T-helper 2 cell treated with Interferon-gamma antibody and Interleukin-4, amounts not matched to agents 5 μg/mL and 100 μg/mL, for 36 hours (primary cell): Measurements from ENCODE around the gene SRRD.
A peak's percentile ranks its signal among the peaks of the same experiment; 100 is the strongest.

Source experiments
- DNase-seq: peaks from one replicate; pipeline ENCODE4 v3.0.0; 2021; ENCODE audit warnings: low spot score
- H3K27ac Mint-ChIP-seq: one replicate; pipeline ENCODE4 v1.8.0; 2021; ENCODE audit warnings: mild to moderate bottlenecking, mixed read lengths
- H3K27me3 Mint-ChIP-seq: one replicate; pipeline ENCODE4 v1.8.0; 2021; ENCODE audit warnings: low read depth, mixed read lengths
- H3K36me3 Mint-ChIP-seq: one replicate; pipeline ENCODE4 v1.8.0; 2021; ENCODE audit warnings: low read depth, mixed read lengths
- H3K4me1 Mint-ChIP-seq: one replicate; pipeline ENCODE4 v1.8.0; 2021; ENCODE audit warnings: low read depth, mixed read lengths
- H3K4me3 Mint-ChIP-seq: one replicate; pipeline ENCODE4 v1.8.0; 2022; ENCODE audit warnings: mild to moderate bottlenecking, moderate library complexity, mixed read lengths
- H3K9me3 Mint-ChIP-seq: one replicate; pipeline ENCODE4 v1.8.0; 2021; ENCODE audit warnings: mixed read lengths

The SRRD gene

DNA sequence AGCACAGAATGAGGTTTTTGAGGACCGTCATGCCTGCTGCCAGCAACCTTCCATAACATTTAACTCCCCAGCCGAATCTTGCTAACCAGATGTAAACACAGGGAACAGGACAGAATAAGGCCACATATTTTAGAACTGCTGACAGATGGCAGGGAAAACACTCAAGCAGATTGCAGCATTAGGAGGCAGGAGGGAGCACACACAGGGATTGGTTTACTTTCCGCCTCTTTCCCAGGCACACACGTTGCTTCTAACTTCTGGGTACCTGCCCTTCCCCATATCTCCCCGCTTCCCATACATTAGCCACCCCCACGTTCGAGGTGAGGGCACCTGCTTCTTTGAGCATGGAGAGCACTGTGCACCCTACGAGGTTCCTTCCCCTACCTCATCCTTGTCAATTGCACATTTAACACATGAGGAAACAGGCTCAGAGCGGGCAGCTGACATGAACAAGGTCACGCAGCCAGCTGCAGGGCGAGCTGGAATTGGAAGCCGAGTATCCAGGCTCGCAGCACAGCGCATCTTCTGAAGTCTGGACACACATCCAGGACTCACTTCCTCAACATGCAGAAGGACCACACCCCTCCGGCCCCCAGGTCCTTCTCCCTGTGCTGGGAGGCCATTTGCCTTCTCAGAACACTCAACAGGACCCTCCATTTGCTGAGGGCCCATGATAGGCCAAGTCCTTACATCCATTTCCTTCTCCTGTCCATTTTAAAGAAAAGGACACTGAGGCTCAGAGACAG lies 35.9 kb upstream of the SRRD start:
- Mint-ChIP-seq H3K4me3 (no peak overlapping the region), H3K27ac (no peak overlapping the region), H3K4me1 (no peaks in the 10 kb centered on the region), H3K9me3 (no peaks in the 10 kb centered on the region), H3K27me3 (no peaks in the 10 kb centered on the region), H3K36me3 (peaks cover 9% of the 10 kb centered on the region)
- DNase-seq = no peak

DNA sequence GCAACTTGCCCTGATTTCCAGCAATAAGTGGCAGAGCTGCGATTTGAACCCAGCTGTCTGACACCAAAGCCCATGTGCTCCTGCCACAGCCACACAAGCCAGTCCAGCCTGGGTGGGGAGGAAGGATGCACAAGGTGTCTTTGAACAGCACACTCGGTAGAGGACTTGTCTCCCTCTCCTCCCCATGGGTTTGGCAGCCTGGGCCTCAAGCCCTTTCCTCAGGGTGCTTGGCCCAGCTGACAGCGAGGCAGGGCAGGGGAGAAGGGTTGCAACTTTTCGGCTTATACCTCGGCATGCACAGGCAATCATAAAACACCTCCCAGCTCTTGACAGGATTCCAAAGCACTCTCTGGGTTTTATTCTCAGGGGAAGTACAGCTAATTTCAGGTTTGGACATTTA lies 35.3 kb upstream of the SRRD start:
- Mint-ChIP-seq H3K36me3 (peaks cover 3% of the 10 kb centered on the region), H3K4me3 (no peak overlapping the region), H3K27me3 (no peaks in the 10 kb centered on the region), H3K9me3 (no peaks in the 10 kb centered on the region), H3K27ac (no peak overlapping the region), H3K4me1 (no peaks in the 10 kb centered on the region)
- DNase-seq = no peak

DNA sequence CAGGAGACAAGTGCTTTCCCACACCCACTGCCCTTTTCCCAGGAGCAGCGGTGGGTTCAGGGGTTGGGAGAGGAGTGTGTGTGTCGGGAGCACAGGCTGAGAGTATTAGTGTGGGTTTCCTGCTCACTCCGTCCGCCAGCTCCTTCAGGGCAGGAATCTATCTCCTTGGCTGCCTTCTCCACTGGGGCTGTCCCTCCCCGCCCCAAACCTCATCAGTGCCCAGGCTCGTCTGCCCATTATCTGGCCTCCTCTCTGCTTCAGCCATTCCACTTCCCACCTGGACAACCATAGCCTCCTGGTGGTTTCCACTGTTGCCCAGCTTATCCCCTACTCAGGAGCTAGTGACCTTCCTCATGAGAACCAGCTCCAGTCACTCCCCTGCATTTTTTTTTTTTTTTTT lies 34.7 kb upstream of the SRRD start:
- no peak overlapping the region for H3K27ac Mint-ChIP-seq
- H3K27me3 Mint-ChIP-seq = no peaks in the 10 kb centered on the region
- no peak overlapping the region for H3K4me3 Mint-ChIP-seq
- no peak for DNase-seq
- H3K9me3 Mint-ChIP-seq = no peaks in the 10 kb centered on the region
- peaks cover 4% of the 10 kb centered on the region for H3K36me3 Mint-ChIP-seq
- H3K4me1 Mint-ChIP-seq = no peaks in the 10 kb centered on the region

DNA sequence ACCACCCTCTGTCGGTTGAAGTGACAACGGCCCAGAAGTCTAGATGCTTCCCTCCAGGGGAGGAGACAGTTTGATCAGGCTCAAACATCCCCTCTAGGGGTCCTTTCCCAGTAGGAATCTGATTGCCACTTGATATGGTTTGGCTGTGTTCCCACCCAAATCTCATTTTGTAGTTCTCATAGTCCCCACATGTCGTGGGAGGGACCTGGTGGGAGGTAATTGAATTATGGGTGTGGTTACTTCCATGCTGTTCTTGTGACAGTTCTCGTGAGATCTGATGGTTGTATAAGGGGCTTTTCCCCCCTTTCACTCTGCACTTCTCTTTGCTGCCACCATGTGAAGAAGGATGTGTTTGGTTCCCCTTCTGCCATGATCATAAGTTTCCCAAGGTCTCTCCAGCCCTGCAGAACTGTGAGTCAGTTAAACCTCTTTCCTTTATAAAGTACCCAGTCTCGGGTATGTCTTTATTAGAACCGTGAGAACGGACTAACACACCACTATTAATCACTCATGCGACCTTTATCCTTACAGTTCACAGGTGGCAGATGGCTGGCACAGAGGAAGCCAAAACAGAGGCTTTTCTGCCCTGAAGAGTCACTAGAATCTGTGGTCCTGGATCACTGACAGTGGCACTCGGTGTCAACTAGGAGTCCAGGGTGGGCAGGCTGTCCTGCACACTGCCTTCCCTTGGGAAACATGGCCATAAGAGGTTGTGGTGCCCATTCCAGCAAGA lies 33.1 kb upstream of the SRRD start:
- Mint-ChIP-seq H3K4me3 (no peak overlapping the region), H3K27me3 (no peaks in the 10 kb centered on the region), H3K27ac (no peak overlapping the region)

DNA sequence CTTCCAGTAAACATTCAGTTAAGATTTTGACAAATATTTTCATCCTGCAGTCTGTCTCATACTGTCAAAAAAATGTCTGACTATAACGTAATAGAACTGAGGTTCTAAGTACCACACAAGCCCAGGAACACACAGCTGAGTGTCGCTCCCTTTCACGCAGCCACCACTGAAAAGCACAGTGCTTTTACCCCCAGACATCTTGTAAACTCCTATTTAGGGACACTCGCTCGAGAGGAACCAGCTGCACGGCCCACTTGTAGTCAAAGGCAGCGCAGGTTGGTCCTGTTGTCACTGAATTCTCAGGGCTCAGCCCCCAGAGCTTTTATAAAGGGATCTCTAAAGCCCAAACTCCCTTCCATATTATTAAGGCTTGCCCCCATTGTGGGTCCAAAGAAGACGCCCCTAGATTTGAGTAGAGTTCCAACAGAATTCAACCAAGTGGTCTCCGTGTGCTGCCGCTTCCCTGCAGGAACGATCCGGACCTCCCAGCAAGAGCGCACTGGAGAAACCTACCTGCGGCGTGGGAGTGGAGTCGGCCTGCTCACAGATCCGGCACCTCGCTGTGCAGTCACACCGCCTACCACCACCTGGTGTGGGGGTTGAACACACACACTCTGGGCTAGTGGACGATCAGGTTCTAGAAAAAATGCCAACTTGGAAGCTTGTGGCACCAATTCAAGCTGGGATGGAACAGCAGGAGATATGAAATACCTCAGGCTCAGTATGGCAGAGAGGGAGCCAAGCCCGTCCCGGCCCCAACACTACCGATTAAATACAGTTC lies 31.3 kb upstream of the SRRD start:
- Mint-ChIP-seq H3K4me1 (no peaks in the 10 kb centered on the region), H3K27ac (no peak overlapping the region), H3K4me3 (no peak overlapping the region), H3K36me3 (peaks cover 11% of the 10 kb centered on the region), H3K9me3 (no peaks in the 10 kb centered on the region), H3K27me3 (no peaks in the 10 kb centered on the region)
- DNase-seq = no peak

More for the DNA sequence above, 33.1 kb upstream of the SRRD start:
- Mint-ChIP-seq H3K9me3 (no peaks in the 10 kb centered on the region), H3K4me1 (no peaks in the 10 kb centered on the region), H3K36me3 (peaks cover 4% of the 10 kb centered on the region)
- DNase-seq = no peak

GRCh38 chr22:26453216-26453615 lies 30.5 kb upstream of the SRRD start:
- peaks cover 15% of the 10 kb centered on the region for H3K36me3 Mint-ChIP-seq
- no peak for DNase-seq
- no peaks in the 10 kb centered on the region for H3K27me3 Mint-ChIP-seq
- no peaks in the 10 kb centered on the region for H3K9me3 Mint-ChIP-seq
- H3K27ac Mint-ChIP-seq = no peak overlapping the region
- H3K4me1 Mint-ChIP-seq = no peaks in the 10 kb centered on the region
- no peak overlapping the region for H3K4me3 Mint-ChIP-seq

DNA sequence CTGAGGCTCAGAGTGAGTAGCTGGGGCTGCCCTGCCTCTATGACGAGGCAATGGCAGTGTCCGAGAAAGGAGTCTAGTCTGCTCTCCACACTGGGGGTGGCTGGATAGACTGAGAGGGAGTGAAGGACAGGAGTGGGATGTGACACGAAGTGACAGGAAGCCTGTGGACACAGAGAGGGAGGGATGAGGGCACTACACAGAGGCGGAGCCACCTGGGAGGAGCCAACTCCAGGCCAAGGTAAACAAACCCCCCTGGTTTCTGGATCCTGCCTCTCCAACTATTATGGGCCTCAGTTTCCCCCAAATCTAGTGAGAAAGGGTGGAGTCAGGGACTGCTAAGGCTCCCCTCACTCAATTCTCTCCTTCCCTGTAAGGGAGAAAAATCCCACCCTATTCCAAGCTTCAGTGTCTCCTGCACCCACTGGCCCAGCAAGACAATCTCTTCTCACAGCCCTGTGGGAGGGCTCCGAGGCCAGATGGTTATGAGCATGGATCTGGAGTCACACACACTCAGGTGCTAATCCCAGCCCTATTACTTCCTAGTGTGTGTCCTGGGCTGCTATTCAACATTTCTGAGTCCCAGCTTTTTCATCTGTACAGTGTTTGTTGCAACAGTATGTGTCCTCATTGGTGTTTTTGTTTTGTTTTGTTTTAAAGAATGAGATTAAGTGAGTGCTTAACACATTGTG lies 29.7 kb upstream of the SRRD start:
- DNase-seq = no peak
- H3K27me3 Mint-ChIP-seq = no peaks in the 10 kb centered on the region
- H3K36me3 Mint-ChIP-seq = peaks cover 17% of the 10 kb centered on the region
- no peaks in the 10 kb centered on the region for H3K9me3 Mint-ChIP-seq
- H3K4me3 Mint-ChIP-seq = no peak overlapping the region
- no peaks in the 10 kb centered on the region for H3K4me1 Mint-ChIP-seq
- peak overlapping the region; percentile 27 for H3K27ac Mint-ChIP-seq

GRCh38 chr22:26457661-26458272 lies 25.9 kb upstream of the SRRD start:
- no peaks in the 10 kb centered on the region for H3K4me1 Mint-ChIP-seq
- H3K36me3 Mint-ChIP-seq = peaks cover 18% of the 10 kb centered on the region
- DNase-seq = no peak
- no peak overlapping the region for H3K27ac Mint-ChIP-seq
- H3K27me3 Mint-ChIP-seq = no peaks in the 10 kb centered on the region
- no peak overlapping the region for H3K4me3 Mint-ChIP-seq
- H3K9me3 Mint-ChIP-seq = no peaks in the 10 kb centered on the region

DNA sequence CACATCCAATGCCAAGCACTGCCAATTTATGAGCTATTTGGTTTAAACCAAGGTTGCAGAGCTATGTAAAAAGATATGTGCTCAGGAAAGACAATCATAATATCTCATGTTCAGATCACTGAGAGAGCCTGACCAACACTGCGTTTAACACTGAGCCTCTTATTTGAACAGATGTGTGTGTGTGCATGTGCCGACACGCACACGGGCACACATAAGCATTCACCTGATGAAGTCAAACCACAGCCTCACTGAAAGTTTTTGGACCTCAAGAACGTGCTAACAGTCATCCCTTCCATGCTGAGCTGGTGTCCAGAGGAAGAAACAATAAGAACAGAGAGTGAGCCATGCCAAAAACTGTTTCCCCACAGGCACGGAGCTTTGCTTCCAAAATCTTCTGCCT lies 23.5 kb upstream of the SRRD start:
- no peak overlapping the region for H3K4me3 Mint-ChIP-seq
- no peak overlapping the region for H3K27ac Mint-ChIP-seq
- H3K4me1 Mint-ChIP-seq = no peaks in the 10 kb centered on the region
- peaks cover 26% of the 10 kb centered on the region for H3K36me3 Mint-ChIP-seq
- no peak for DNase-seq
- no peaks in the 10 kb centered on the region for H3K27me3 Mint-ChIP-seq
- no peaks in the 10 kb centered on the region for H3K9me3 Mint-ChIP-seq

DNA sequence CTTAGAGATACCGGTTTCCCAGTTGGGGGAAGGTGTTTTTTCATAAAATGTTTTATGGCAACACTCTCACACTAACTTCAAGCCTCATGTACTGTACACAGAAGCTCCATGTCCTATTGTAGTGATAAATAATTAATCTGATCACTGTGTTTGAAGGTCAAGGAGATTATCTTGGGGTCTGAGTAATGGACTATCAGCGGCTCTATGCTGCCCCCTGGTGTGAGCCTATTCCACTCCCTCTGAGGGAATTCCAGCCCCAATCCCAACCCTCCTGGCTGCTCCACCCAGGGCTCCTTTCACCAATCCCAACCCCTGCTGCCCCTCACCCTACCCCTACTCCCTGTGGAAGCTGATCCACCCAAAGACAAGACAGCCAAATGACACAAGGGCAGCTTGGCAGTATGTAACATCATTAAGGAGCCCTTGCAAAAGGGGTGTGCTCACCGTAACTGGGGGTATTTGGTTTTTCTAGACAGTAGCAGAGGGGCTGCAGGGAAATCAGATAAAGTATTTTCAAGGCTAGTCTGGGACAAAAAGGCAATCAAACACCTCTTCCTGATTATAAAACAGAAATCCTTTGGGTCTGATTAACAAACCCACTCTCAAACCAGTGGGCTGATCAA lies 22.4 kb upstream of the SRRD start:
- H3K27ac Mint-ChIP-seq = no peak overlapping the region
- H3K27me3 Mint-ChIP-seq = no peaks in the 10 kb centered on the region
- no peak overlapping the region for H3K4me3 Mint-ChIP-seq
- H3K4me1 Mint-ChIP-seq = no peaks in the 10 kb centered on the region
- peaks cover 23% of the 10 kb centered on the region for H3K36me3 Mint-ChIP-seq
- H3K9me3 Mint-ChIP-seq = no peaks in the 10 kb centered on the region
- DNase-seq = no peak

- H3K9me3 Mint-ChIP-seq = no peaks in the 10 kb centered on the region
- H3K27me3 Mint-ChIP-seq = no peaks in the 10 kb centered on the region
- H3K36me3 Mint-ChIP-seq = peaks cover 27% of the 10 kb centered on the region
- no peak overlapping the region for H3K27ac Mint-ChIP-seq
- no peak for DNase-seq
- no peak overlapping the region for H3K4me3 Mint-ChIP-seq
- no peaks in the 10 kb centered on the region for H3K4me1 Mint-ChIP-seq
Observed at GRCh38 chr22:26462051-26462450, 21.6 kb upstream of the SRRD start.

- H3K27me3 Mint-ChIP-seq = no peaks in the 10 kb centered on the region
- H3K27ac Mint-ChIP-seq = no peak overlapping the region
- H3K36me3 Mint-ChIP-seq = peaks cover 25% of the 10 kb centered on the region
- H3K9me3 Mint-ChIP-seq = no peaks in the 10 kb centered on the region
- no peak overlapping the region for H3K4me3 Mint-ChIP-seq
- no peak for DNase-seq
- H3K4me1 Mint-ChIP-seq = no peaks in the 10 kb centered on the region
Observed at GRCh38 chr22:26462641-26463040, 21.0 kb upstream of the SRRD start.

GRCh38 chr22:26463101-26463661 lies 20.5 kb upstream of the SRRD start:
- H3K4me1 Mint-ChIP-seq = no peaks in the 10 kb centered on the region
- H3K27me3 Mint-ChIP-seq = no peaks in the 10 kb centered on the region
- no peaks in the 10 kb centered on the region for H3K9me3 Mint-ChIP-seq
- no peak for DNase-seq
- no peak overlapping the region for H3K4me3 Mint-ChIP-seq
- H3K27ac Mint-ChIP-seq = peak overlapping the region; percentile 31
- H3K36me3 Mint-ChIP-seq = peaks cover 26% of the 10 kb centered on the region
